GM20431 (cell line): ENCODE results near the gene TRPV4.

Experiments used
- in situ Hi-C: fragments of 300-500 bp; cut with MseI, MboI; formaldehyde crosslinking; loops from one replicate; pipeline ENCODE4 v1.15.0; 2020; ENCODE audit warnings: low sequenced_read_pairs; ENCODE audit not compliant: unreplicated experiment

Gene TRPV4

DNA sequence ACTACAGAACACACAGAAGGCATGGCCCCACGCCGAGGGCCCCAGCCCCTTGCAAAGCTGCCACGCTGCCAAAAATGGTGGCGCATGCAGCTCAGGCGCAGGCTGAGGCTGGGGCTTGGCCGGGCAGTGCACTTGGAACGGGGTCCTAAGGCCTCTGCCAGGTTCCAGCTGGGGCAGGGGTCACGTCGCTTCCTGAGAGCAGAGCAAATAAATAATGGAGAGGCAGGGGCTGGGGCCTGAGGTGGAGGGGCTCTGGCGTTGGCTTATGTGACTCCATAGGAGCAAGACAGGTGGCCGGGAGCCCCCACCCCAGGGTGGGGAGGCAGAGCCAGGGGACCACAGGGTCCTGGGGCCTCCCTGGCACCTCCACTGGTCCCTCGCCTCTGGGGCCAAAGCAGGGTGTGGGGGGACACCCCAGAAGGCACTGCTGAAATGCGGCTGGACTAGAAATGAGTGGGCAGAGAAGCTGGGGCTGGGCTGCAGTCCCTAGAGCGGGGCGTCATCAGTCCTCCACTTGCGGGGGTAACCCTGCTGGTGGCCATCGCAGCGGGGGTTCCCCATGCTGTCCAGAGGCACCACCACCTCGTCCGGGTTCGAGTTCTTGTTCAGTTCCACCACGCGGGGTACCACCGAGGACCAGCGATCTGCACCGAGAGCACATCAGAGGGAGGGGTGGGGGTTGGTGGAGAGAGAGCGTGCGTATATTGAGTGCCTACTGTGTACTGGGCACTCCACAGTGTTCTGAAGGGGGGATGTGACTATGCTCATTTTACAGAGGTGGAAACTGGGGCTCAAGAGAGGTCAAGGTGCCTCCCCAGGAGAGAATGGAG lies 49.8 kb downstream of the TRPV4 start:
- in situ Hi-C loops: no loop called here

DNA sequence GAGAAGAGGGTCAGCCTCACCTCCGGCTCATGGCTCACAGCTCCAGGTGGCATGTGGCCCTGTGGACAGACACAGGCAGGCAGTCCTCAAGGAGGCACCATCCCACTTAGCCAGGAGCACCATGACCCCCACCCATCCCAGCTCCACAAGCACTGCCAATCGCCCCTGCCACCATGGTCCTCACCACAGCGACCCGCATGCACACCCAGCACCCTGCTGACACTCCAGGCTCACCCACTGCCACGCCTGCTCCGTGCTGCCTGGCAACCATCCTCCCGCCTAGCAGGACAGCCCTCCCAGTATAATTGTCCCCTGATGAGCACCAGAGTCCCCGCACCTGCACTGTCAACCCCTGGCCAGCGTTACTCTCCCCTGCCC lies 50.9 kb downstream of the TRPV4 start:
- in situ Hi-C loops: no loop called here

DNA sequence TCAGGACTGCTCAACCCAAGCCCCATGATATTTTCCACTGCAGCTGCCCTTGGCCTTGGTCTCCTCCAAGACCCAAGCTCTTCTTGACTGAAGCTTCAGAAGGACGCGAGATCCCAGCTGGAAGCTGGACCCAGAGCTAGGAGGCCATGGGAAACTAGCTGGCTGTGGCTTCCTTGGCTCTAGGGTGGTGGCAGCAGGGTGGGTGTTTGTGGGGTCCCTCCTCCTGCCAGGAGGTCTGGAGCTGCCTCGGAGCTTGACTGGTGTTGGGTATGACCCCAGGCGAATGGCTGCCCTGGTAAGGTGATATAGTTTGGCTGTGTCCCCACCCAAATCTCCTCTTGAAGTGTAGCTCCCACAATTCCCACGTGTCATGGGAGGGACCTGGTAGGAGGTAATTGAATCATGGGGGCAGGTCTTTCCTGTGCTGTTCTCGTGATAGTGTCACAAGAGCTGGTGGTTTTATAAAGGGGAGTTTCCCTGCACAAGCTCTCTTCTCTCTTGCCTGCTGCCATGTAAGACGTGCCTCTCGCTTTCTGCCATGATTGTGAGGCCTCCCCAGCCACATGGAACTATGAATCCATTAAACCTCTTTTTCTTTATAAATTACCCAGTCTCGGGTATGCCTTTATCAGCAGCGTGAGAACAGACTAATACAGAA lies 51.4 kb downstream of the TRPV4 start:
- in situ Hi-C loops: no loop called here

DNA sequence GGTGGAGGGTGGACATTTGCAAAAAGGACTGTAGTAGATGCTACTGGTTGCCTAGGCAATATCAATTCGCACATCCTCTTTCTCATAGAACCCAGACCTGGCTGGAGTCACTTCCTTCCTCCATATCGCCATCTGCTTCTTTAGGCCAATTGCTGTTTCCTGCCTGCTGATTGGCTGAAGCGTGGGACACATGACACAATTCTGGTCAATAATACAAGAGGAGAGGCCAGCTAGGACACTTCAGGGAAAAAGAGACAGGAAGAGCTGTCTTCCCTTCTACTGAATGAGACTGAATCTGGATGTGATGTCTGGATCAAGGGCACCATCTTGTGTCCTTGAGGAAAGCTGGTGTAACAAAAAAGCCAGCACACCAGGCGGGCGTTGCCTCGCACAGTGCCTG lies 53.8 kb downstream of the TRPV4 start:
- in situ Hi-C loops: loop anchor here (10.0 kb wide), 1 partner anchor 175 kb away; no protein-coding TSS in a partner anchor

DNA sequence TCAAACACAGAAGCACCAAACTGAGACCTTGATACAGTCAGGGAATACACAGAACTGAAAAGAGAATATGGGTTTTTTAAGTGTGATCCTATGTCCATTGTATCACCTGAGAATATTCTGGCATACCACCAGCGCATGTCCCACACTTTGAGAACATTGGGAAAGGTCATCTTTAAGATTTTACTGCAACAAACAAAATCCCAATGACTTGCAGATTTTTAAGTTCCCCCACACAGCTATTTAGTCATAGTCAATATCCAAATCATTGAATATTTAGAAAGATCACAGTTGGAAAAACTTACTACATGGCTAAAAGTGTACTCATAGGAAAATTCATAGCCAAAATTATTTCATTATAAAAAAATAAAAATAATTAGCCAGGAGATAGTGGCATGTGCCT lies 54.5 kb downstream of the TRPV4 start:
- in situ Hi-C loops: loop anchor here (10.0 kb wide), 1 partner anchor 174 kb away; no protein-coding TSS in a partner anchor

DNA sequence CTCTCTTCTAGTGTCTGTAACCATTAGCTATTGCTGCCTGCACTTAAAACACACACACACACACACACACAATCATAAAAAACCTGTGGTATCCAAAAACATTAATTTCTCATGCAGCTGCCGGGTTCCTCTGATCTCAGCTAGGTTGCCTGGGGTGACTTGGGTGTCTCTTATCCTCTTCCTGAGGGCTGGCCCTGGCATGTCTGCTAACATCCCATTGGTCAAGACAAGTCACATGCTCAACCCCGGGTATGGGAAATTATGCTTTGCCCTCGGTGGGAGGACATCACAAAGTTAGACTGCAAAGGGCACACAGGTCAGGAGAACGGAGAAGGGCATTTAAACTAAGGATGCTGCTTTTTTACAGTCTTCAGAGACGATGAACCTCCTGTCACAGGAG lies 55.7 kb downstream of the TRPV4 start:
- in situ Hi-C loops: loop anchor here (10.0 kb wide), 1 partner anchor 173 kb away; no protein-coding TSS in a partner anchor

DNA sequence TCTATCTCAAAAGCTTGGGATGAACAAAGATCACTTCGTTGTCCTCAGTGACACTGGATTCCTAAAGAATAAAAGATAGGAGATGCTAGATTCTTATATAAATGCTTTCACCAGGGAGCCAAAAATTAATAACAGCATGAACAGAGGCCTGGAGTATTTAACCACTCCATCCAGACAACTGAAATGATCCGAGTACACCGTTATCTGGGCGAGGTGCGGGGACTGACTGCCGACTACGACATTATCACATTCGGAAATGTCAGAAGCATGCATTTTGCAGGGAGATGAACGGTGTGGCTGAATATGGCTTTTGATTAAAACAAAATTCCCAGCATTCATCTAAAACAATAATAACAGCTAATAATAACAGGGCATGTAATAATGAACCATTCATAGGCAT lies 56.6 kb downstream of the TRPV4 start:
- in situ Hi-C loops: loop anchor here (10.0 kb wide), 1 partner anchor 172 kb away; no protein-coding TSS in a partner anchor

DNA sequence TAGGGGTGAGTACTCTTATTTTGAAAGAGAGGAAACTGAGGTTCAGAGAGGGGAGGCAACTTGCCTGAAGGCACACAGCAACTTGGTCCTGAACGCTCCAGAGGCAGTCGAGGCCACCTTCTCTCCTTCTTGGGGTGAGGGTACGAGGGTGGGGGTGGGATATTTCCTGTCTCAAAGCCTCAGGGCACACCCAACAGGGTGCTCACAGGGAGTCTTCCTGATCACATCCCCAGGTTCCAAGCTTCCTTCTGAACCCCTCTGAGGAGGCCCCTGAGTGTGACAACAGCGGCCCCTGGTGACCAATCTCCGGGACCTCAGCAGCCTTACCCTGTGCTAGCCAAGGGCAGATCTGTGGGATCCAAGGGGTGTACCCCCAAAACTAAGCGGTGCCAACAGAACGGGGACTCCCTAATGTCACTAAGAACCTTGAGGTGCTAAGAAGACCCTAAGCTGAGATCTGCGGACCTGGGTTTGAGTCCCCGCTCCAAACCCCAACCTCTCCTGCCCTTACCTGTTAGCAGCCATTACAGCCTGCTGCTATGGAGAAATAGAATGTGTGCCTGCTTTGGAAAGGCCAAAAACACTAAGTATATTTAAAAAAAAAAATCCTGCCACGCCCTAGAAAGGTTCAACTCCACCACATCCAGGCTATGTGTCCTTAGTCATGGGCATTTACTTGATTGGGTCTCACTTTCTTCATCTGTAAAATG lies 57.9 kb downstream of the TRPV4 start:
- in situ Hi-C loops: loop anchor here (10.0 kb wide), 1 partner anchor 171 kb away; no protein-coding TSS in a partner anchor

DNA sequence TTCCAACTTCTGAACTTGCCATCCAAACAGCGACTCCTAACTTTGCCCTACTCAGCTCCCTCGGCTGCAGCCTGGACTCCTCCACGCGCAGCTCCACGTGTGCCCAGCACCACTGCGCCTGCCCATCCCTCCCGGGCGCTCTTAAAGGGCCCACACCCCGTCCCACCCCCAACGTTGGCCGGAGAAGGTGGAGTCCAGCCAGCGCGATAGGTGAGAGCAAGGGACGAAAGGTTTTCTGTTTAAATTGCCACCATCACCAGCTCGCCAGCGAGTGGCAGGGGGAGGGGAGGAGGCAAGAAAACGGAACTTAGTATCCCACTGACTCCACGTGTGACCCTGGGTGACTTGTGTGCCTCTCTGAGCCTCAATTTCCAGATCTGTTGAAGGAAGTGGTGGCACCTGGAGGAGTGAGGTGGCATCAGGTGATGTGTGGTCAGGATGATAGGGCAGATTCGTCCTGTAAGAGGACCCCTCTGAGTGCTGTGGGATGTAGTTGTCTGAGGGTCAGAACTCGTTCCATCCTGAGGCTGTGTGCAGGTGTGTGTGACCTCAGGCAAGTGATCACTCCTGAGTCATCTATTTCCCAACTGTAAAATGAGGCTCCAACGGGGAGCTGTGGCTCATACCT lies 59.7 kb downstream of the TRPV4 start:
- in situ Hi-C loops: loop anchor here (10.0 kb wide), 1 partner anchor 169 kb away; no protein-coding TSS in a partner anchor

DNA sequence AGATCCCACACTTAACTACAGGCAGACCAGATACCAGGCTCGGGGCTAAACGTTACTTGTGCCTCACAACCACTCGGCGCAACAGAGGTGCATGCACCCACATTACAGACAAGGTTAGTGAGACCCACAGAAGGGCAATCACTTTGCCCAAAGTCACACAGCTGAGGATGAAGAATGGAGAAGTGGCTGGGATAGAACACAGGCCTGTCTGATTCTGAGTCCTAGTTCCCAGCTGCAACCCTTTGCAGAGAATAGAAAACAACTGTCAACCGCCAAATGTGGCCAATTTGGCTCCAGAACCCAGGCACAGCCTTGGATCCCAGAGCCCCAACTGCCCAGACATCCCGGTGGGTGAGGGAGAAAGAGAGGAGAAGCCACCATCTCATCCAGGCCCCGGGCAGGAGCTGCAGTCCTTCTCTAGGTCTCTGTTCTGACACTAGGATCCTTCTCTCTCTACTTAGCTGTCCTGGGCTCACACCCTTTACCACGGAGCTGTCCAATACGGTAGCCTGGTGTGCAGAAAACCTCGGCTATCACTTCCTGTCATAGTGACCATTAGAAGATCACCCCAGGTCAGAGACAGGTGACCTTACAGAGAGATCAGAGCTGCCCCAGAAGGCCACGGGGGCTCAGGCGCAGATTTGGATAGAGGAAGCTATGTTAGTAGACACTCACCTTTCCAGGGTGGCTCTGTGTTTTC lies 60.4 kb downstream of the TRPV4 start:
- in situ Hi-C loops: loop anchor here (10.0 kb wide), 1 partner anchor 168 kb away; no protein-coding TSS in a partner anchor

DNA sequence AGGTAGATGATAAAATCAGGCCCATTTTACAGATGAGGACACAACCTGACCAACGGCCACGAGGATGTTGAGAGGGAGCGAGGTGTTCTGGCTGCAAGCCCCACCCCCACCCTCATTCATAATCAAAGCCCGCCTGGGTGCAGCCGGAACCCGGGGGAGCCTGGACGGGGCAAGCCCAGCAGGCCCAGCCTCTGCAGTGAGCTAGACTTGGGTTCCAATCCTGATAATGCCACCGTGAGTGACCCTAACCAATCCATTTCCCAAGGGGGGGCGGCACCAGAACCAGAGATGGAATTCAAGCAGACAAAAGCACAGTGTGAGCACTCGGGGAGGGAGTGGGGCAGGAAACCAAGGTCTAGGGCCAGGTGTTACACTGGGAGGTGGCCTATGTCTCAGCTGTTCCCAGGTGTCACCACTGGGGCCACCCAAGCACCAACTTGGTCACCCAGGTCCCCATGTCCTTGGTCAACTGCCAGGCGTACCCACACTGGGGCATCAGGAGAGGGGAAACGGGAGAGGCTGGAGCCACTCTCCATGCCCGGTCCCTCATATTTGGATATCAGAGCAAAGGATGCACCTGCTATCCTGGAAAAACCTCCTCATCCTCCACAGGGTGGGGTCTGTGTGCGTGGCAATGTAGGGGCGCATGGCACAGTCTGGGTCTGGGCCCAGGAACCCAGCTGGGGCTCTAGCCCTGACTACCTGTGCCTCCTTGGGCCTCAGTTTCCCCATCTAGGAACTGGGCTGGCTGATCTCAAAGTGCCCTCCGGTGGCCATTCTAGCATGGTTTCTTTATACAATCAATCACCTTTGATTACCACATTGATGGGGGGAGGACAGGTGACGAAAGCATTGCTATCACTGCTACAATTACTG lies 61.2 kb downstream of the TRPV4 start:
- in situ Hi-C loops: loop anchor here (10.0 kb wide), 1 partner anchor 167 kb away; no protein-coding TSS in a partner anchor

DNA sequence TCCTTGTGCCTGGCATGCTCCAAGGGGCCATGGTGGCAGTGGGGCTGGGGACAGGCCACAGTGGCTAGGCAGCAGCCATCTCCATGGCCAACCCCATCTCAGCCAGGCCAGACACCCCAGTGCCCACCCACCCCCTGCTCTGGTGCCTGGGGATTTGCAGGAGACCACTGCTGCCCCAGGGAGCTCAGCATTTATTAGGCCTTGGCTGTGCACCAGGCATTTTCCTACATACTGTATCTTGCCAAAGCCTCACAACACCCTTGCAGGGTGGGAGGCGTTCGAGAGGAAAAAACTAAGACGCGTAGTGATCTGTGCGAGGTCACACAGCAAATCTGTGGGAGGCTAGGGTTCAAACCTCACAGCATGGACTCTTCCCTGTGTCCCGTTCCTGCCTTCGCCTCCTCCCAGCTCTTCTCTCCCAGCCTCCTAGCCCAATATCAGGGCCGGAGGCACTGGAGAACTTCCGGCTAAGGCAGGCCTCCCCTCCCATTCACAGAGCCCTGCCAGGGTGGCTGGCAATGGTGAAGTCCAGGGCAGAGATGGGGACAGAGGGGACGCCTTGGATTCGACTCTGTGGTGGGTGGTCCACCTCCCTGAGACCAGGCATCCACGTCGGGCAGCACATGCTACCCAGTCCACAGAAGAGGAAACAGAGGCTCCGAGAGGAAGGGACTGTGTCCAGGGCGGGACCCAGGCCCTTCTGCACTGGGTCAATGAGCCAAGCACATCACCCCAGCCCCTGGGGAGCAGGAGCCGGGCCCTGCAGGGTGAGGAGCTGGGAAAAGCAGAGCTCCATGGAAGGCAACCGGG lies 62.1 kb downstream of the TRPV4 start:
- in situ Hi-C loops: loop anchor here (10.0 kb wide), 1 partner anchor 166 kb away; no protein-coding TSS in a partner anchor

DNA sequence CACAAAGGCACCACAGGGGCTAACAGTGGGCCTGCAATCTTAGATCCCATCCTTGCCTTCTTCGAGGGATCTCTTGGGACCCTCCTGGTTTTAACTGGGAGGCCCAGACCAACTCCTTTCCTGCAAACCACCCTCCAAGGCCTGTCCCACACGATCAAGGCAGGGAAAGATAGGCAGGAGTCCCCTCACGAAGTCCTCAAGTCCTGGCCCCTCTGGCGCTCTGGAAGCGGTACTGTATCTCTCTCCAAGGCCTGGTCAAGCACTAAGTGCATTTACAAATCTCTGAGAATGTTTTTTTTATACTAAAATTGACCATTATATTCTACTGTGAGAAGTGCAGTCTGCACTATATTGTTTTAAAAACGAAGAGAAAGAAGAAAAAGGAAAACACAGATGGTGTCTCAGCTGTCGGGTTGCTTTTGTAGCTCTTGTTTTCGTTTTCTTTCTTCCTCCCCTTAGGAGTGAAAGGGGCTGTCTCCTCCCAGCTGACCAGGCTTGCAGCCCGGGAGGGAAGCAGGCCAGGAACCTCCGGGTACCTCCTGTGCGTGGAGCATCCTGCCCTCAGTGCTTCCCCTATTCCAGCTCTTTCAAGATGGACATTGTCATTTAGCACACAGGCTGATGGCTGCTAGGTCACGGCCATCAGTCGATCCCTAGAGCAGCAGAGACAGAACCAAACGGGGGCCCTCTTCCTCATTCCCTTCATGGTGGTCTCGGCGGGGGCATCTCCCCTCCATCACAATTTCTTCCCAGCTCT lies 62.9 kb downstream of the TRPV4 start:
- in situ Hi-C loops: loop anchor here (10.0 kb wide), 1 partner anchor 165 kb away; no protein-coding TSS in a partner anchor

DNA sequence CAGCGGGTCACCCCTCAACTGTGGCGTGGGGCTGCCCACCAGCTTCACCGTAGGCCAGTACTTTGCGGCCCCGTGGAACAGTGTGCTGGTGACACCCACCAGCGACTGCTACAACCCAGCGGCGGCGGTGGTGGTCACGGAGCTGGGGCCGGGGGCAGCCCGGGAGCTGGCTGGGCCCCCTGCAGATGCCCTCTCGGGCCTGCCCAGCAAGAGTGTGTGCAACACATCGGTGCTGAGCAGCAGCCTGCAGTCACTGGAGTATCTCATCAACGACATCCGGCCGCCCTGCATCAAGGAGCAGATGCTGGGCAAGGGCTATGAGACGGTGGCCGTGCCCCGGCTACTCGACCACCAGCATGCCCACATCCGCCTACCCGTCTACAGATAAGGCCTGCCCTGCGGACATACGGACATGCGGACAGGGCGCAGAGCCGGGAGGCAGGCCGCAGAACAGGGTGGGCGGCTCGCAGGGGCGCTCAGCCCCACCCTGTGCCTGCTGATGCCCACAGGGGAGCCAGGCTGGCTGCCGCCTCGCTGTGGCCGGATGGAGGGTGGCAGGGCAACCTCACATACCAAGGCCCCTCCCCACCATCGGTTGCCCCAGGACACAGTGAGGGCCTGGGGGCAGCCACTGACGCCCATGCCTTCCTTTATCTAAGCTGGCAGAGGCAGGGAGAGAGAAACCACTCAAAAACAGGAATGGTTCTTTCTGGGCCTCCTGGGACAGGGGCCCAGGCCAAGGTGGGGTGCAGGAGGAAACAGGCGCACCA lies 64.1 kb downstream of the TRPV4 start:
- in situ Hi-C loops: no loop called here

DNA sequence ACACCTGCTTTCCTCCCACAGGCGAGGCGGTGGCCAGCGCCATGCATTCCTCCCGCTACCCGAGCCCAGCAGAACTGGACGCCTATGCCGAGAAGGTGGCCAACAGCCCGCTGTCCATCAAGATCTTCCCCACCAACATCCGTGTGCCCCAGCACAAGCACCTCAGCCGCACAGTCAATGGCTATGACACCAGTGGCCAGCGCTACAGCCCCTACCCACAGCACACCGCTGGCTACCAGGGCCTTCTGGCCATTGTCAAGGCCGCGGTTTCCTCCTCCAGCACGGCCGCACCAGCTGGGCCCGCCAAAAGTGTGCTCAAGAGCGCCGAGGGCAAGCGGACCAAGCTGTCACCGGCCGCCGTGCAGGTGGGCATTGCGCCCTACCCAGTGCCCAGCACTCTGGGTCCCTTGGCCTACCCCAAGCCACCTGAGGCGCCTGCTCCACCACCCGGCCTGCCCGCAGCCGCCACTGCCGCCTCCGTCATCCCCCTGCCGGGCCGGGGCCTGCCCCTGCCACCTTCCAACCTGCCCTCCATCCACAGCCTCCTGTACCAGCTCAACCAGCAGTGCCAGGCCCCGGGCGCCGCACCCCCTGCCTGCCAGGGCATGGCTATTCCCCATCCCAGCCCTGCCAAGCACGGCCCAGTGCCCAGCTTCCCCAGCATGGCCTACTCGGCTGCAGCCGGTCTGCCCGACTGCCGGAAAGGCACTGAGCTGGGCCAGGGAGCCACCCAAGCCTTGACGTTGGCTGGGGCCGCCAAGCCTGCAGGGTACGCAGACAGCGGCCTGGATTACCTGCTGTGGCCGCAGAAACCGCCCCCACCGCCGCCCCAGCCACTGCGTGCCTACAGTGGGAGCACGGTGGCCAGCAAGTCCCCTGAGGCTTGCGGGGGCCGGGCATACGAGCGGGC lies 65.0 kb downstream of the TRPV4 start:
- in situ Hi-C loops: no loop called here
